ENCODE measurements around the gene ARCN1. TPM values are rescaled to one million over a fixed set of nuclear protein-coding genes. Genes with fewer than 3 reads are reported as not detected.

Gene ARCN1
- total and polyA plus RNA-seq, 8 donors = 22.0 to 115 (median 60.1) TPM

DNA sequence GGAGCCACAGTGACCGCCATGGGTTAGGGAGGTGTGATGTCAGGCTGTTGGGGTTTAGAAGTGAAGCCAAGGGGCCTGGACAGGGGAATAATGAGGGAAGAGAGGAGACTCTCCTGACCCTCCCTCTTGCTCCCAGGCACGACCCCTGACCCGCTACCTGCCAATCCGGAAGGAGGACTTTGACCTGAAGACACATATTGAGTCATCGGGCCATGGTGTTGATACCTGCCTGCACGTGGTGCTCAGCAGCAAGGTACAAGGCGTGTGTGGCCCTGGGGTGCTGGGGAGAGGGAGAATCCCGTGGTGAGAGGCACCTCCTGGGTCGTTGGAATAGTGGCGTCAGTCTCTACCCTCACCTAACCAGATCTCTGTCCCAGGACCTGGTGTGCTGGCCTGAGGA, 77.7 kb downstream of the ARCN1 start:
- DNase-seq = no peak
- Histone ChIP-seq H3K4me1 (peaks cover 0 to 10% (median 0%) of the 10 kb centered on the region in 4 donors), H3K27me3 (no peaks in the 10 kb centered on the region), H3K36me3 (peaks cover 39 to 99% (median 96%) of the 10 kb centered on the region in 4 donors), H3K4me3 (no peak overlapping the region), H3K27ac (no peak overlapping the region), H3K9me3 (no peaks in the 10 kb centered on the region)
- intact Hi-C loops (cut with DNase I; ENCODE audit: low total_unique reads) = no loop called here
- 73 to 87% (median 83%) methylated on average over 9 to 10 of the region's 10 CpGs for WGBS, 5 donors
- TF ChIP-seq POLR2AphosphoS5 (IDR thresholded peaks at IDR 0.05) (no peak), POLR2A (IDR thresholded peaks at IDR 0.05) (no peak), EP300 (IDR thresholded peaks at IDR 0.05) (no peak)
- TF ChIP-seq, protein P1, sequence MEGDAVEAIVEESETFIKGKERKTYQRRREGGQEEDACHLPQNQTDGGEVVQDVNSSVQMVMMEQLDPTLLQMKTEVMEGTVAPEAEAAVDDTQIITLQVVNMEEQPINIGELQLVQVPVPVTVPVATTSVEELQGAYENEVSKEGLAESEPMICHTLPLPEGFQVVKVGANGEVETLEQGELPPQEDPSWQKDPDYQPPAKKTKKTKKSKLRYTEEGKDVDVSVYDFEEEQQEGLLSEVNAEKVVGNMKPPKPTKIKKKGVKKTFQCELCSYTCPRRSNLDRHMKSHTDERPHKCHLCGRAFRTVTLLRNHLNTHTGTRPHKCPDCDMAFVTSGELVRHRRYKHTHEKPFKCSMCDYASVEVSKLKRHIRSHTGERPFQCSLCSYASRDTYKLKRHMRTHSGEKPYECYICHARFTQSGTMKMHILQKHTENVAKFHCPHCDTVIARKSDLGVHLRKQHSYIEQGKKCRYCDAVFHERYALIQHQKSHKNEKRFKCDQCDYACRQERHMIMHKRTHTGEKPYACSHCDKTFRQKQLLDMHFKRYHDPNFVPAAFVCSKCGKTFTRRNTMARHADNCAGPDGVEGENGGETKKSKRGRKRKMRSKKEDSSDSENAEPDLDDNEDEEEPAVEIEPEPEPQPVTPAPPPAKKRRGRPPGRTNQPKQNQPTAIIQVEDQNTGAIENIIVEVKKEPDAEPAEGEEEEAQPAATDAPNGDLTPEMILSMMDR (IDR thresholded peaks at IDR 0.05) = no peak

DNA sequence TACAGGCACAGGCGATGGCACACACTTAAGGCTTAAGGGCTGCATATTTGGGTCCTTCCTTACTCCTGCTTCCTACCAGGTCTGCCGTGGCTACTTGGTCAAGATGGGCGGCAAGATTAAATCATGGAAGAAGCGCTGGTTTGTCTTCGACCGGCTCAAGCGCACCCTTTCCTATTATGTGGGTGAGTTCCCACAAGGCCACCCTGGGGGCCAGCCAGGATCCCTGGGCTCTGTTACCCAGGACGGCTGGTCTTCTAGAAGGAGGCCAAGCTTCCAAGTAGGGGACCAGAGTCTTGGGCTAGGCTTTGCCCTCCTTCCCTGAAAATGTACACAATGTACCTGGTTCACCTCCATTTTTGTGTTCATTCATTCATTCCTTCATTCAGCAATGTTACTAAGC, 78.2 kb downstream of the ARCN1 start:
- WGBS, 5 donors = 93 to 100% (median 98%) methylated on average over 3 to 8 of the region's 8 CpGs
- H3K36me3 ChIP-seq = peaks cover 35 to 99% (median 96%) of the 10 kb centered on the region in 4 donors
- DNase-seq = no peak
- intact Hi-C loops (cut with DNase I; ENCODE audit: low total_unique reads) = no loop called here
- TF ChIP-seq EP300 (IDR thresholded peaks at IDR 0.05) = no peak
- TF ChIP-seq, protein P1 (IDR thresholded peaks at IDR 0.05) = no peak
- TF ChIP-seq POLR2AphosphoS5 (IDR thresholded peaks at IDR 0.05) = no peak
- TF ChIP-seq POLR2A (IDR thresholded peaks at IDR 0.05) = no peak
- no peaks in the 10 kb centered on the region for H3K27me3 ChIP-seq
- no peak overlapping the region for H3K4me3 ChIP-seq
- H3K9me3 ChIP-seq = no peaks in the 10 kb centered on the region
- peaks cover 0 to 10% (median 0%) of the 10 kb centered on the region in 4 donors for H3K4me1 ChIP-seq
- no peak overlapping the region for H3K27ac ChIP-seq

DNA sequence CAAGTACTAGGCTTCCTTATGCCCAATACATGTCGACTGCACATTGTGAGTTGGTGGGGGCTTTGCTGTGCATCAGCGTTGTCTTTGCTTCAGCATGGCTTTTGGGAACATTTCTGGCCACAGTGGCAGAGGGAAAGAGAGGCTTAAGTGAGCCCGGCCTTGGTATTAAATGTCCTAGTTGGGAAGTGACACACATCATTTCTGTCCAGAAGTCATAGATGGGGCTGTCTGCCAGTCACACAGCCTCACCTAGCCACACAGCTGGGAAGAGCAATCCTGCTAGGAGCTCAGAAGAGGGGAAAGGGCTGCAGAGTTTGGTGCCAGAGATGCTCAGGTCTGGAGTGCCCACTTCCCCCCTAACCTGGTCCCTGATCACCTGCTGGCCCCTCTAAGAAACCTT, 79.6 kb downstream of the ARCN1 start:
- WGBS, 5 donors = 81 to 93% (median 85%) methylated on average over 3 of the region's 3 CpGs
- intact Hi-C loops (cut with DNase I; ENCODE audit: low total_unique reads) = no loop called here
- TF ChIP-seq, protein P1 (IDR thresholded peaks at IDR 0.05) = no peak
- no peak for TF ChIP-seq EP300 (IDR thresholded peaks at IDR 0.05)
- no peak for TF ChIP-seq POLR2AphosphoS5 (IDR thresholded peaks at IDR 0.05)
- TF ChIP-seq POLR2A (IDR thresholded peaks at IDR 0.05) = no peak

More for the DNA sequence above, 79.6 kb downstream of the ARCN1 start:
- DNase-seq = no peak
- Histone ChIP-seq H3K4me1 (peaks cover 0 to 10% (median 0%) of the 10 kb centered on the region in 4 donors), H3K9me3 (no peaks in the 10 kb centered on the region), H3K27ac (no peak overlapping the region), H3K4me3 (no peak overlapping the region), H3K36me3 (peaks cover 32 to 99% (median 99%) of the 10 kb centered on the region in 4 donors), H3K27me3 (no peaks in the 10 kb centered on the region)

Small RNAs within 50 kb of the gene (small RNA-seq; reads per million reads assigned to genes)
- gene RNU6-1157P = 0 reads per million in 4 donors

Other genes starting within 250 kb of the ARCN1 start
- 10 to 100 TPM in 2 of 5 donors, 1 to 10 TPM in 1, not detected in 2; 4.6 to 24.0 (median 16.1) TPM for gene CD3D, start 229.7 kb upstream of the ARCN1 start, total RNA-seq
- 1 to 10 TPM; 2.2 to 9.2 (median 4.7) TPM for gene CD3D, start 229.7 kb upstream of the ARCN1 start, polyA plus RNA-seq
- gene CD3G, start 228.1 kb upstream of the ARCN1 start, total RNA-seq = 1 to 10 TPM in 3 of 5 donors, not detected in 2; 1.2 to 9.5 (median 4.2) TPM
- gene CD3G, start 228.1 kb upstream of the ARCN1 start, polyA plus RNA-seq = under 1 TPM in 2 of 3 donors, not detected in 1; 0.18 to 0.76 TPM
- gene UBE4A, start 212.8 kb upstream of the ARCN1 start, total RNA-seq = 10 to 100 TPM; 17.1 to 68.8 (median 50.7) TPM
- gene UBE4A, start 212.8 kb upstream of the ARCN1 start, polyA plus RNA-seq = 10 to 100 TPM in 1 of 3 donors, 1 to 10 TPM in 2; 3.5 to 11.8 (median 4.0) TPM
- gene ATP5MG, start 170.8 kb upstream of the ARCN1 start, total RNA-seq = 100 to 1,000 TPM in 4 of 5 donors, 10 to 100 TPM in 1; 98.5 to 152 (median 113) TPM
- gene ATP5MG, start 170.8 kb upstream of the ARCN1 start, polyA plus RNA-seq = 100 to 1,000 TPM; 233 to 312 (median 288) TPM
- 10 to 100 TPM; 22.0 to 98.2 (median 79.8) TPM for gene KMT2A, start 135.9 kb upstream of the ARCN1 start, total RNA-seq
- gene KMT2A, start 135.9 kb upstream of the ARCN1 start, polyA plus RNA-seq = 1 to 10 TPM; 4.5 to 6.4 (median 5.3) TPM
- 10 to 100 TPM in 1 of 5 donors, not detected in 4; 56.8 TPM for gene TTC36, start 44.9 kb upstream of the ARCN1 start, total RNA-seq
- gene TTC36, start 44.9 kb upstream of the ARCN1 start, polyA plus RNA-seq = 1 to 10 TPM in 1 of 3 donors, under 1 TPM in 1, not detected in 1; 0.58 to 2.0 TPM
- gene TMEM25, start 41.2 kb upstream of the ARCN1 start, total RNA-seq = 10 to 100 TPM in 2 of 5 donors, 1 to 10 TPM in 2, not detected in 1; 8.2 to 52.7 (median 17.5) TPM
- gene TMEM25, start 41.2 kb upstream of the ARCN1 start, polyA plus RNA-seq = 10 to 100 TPM in 1 of 3 donors, 1 to 10 TPM in 2; 4.0 to 11.8 (median 8.5) TPM
- gene IFT46, start 6.5 kb upstream of the ARCN1 start, total RNA-seq = 100 to 1,000 TPM in 1 of 5 donors, 10 to 100 TPM in 3, 1 to 10 TPM in 1; 3.5 to 113 (median 28.4) TPM
- 10 to 100 TPM; 15.4 to 17.9 (median 17.5) TPM for gene IFT46, start 6.5 kb upstream of the ARCN1 start, polyA plus RNA-seq
- gene PHLDB1, start 35.2 kb downstream of the ARCN1 start, total RNA-seq = 100 to 1,000 TPM in 1 of 5 donors, 10 to 100 TPM in 4; 34.4 to 291 (median 50.2) TPM
- gene PHLDB1, start 35.2 kb downstream of the ARCN1 start, polyA plus RNA-seq = 10 to 100 TPM; 28.4 to 43.1 (median 39.7) TPM
- under 1 TPM in 1 of 5 donors, not detected in 4; 0.45 TPM for gene TREH, start 107.2 kb downstream of the ARCN1 start, total RNA-seq
- gene TREH, start 107.2 kb downstream of the ARCN1 start, polyA plus RNA-seq = 1 to 10 TPM in 2 of 3 donors, under 1 TPM in 1; 0.76 to 2.2 (median 1.4) TPM
- 100 to 1,000 TPM in 2 of 5 donors, 10 to 100 TPM in 3; 21.6 to 203 (median 99.3) TPM for gene DDX6, start 218.8 kb downstream of the ARCN1 start, total RNA-seq
- 10 to 100 TPM; 17.1 to 21.2 (median 18.4) TPM for gene DDX6, start 218.8 kb downstream of the ARCN1 start, polyA plus RNA-seq